ENCODE data around the gene PRAC1. TPM values are rescaled to one million over a fixed set of nuclear protein-coding genes. Genes with fewer than 3 reads are reported as not detected.

The PRAC1 gene
- total RNA-seq, 3 donors from 2014 or later = 32.2 to 180 (median 137) TPM

DNA sequence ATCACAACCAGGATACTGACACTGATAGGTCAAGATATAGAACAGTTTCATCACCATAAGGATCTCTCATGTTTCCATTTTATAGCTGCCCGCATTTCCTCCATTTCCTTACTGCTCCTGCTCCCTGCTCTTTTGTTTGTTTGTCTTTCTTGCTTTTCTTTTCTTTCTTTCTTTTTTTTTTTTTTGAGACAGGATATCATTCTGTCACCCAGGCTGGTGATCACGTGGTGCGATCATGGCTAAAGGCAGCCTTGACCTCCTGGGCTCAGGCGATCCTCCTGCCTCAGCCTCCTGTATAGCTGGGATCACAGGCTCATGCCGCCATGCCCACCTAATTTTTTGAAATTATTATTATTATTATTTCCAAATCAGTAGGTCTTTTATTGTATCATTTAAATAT is 31.7 kb downstream of the PRAC1 start:
- no peak for TF ChIP-seq CTCF (IDR thresholded peaks at IDR 0.05)
- H3K4me3 ChIP-seq = no peak overlapping the region
- no peaks in the 10 kb centered on the region for H3K9me3 ChIP-seq
- intact Hi-C loops (cut with DNase I, micrococcal nuclease) = no loop called here
- H3K4me1 ChIP-seq (ENCODE audit: low read depth) = no peaks in the 10 kb centered on the region
- ATAC-seq (no peak), DNase-seq (no peak)
- H3K36me3 ChIP-seq (ENCODE audit: low read depth) = no peaks in the 10 kb centered on the region

DNA sequence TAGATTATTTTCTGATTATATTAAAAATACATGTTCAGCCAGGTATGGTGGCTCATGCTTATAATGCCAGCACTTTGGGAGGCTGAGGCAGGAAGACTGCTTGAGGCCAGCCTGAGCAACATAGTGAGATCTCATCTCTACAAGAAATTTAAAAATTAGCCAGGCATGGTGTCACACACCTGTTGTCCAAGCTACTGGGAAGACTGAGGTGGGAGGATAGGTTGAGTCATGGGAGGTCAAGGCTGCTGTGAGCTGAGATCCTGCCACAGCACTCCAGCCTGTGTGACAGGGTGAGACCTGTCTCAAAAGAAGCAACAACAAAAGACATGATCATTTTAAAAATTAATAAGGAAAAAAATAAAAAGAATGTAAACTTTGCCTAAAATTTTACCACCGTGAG is 40.7 kb downstream of the PRAC1 start:
- TF ChIP-seq CTCF (IDR thresholded peaks at IDR 0.05) = no peak
- H3K4me1 ChIP-seq (ENCODE audit: low read depth) = peaks cover 6% of the 10 kb centered on the region
- intact Hi-C loops (cut with DNase I, micrococcal nuclease) = no loop called here
- H3K36me3 ChIP-seq (ENCODE audit: low read depth) = no peaks in the 10 kb centered on the region
- H3K9me3 ChIP-seq = no peaks in the 10 kb centered on the region
- ATAC-seq = no peak
- no peak for DNase-seq
- H3K4me3 ChIP-seq = no peak overlapping the region

GRCh38 chr17:48679385-48680096 is 42.8 kb downstream of the PRAC1 start:
- ATAC-seq = no peak
- H3K4me1 ChIP-seq (ENCODE audit: low read depth) = peaks cover 11% of the 10 kb centered on the region
- H3K4me3 ChIP-seq = no peak overlapping the region
- intact Hi-C loops (cut with DNase I, micrococcal nuclease) = loop anchor here (5.0 to 10.0 kb wide), 2 partner anchors 113 to 195 kb away; no protein-coding TSS in a partner anchor
- no peaks in the 10 kb centered on the region for H3K36me3 ChIP-seq (ENCODE audit: low read depth)
- no peak for TF ChIP-seq CTCF (IDR thresholded peaks at IDR 0.05)
- H3K9me3 ChIP-seq = no peaks in the 10 kb centered on the region
- no peak for DNase-seq

- ATAC-seq = peak; percentile 96
- Histone ChIP-seq H3K36me3 (ENCODE audit: low read depth) (no peaks in the 10 kb centered on the region), H3K4me1 (ENCODE audit: low read depth) (peaks cover 11% of the 10 kb centered on the region), H3K4me3 (no peak overlapping the region), H3K9me3 (no peaks in the 10 kb centered on the region)
- peak; percentile 74 to 86 (median 85) for DNase-seq
- peak; percentile 95 for TF ChIP-seq CTCF (IDR thresholded peaks at IDR 0.05)
- intact Hi-C loops (cut with DNase I, micrococcal nuclease) = loop anchor here (5.0 to 10.0 kb wide), 2 partner anchors 114 to 196 kb away; no protein-coding TSS in a partner anchor
Observed at GRCh38 chr17:48678141-48678971, 44.0 kb downstream of the PRAC1 start.

- intact Hi-C loops (cut with DNase I, micrococcal nuclease) = loop anchor here (5.0 to 10.0 kb wide), 2 partner anchors 115 to 198 kb away; no protein-coding TSS in a partner anchor
- Histone ChIP-seq H3K4me3 (no peak overlapping the region), H3K36me3 (ENCODE audit: low read depth) (no peaks in the 10 kb centered on the region), H3K9me3 (no peaks in the 10 kb centered on the region), H3K4me1 (ENCODE audit: low read depth) (peaks cover 15% of the 10 kb centered on the region)
- TF ChIP-seq CTCF (IDR thresholded peaks at IDR 0.05) = no peak
- ATAC-seq (no peak), DNase-seq (no peak)
Observed at GRCh38 chr17:48676963-48677558, 45.3 kb downstream of the PRAC1 start.

Measured in mucosa of descending colon (tissue), 3 donors.